ENCODE measurements around the gene LMBR1. TPM values are rescaled to one million over a fixed set of nuclear protein-coding genes. Genes with fewer than 3 reads are reported as not detected.

LMBR1 gene
- total RNA-seq, 4 donors from 2014 or later: 52.2 to 79.9 (median 62.5) TPM

GRCh38 chr7:156832195-156832877, 60.6 kb downstream of the LMBR1 start:
- no peak for TF ChIP-seq CTCF (IDR thresholded peaks at IDR 0.05; ENCODE audit: low read depth)

- no peak for TF ChIP-seq CTCF (IDR thresholded peaks at IDR 0.05; ENCODE audit: low read depth)
Observed at GRCh38 chr7:156829669-156830336, 63.2 kb downstream of the LMBR1 start.

DNA sequence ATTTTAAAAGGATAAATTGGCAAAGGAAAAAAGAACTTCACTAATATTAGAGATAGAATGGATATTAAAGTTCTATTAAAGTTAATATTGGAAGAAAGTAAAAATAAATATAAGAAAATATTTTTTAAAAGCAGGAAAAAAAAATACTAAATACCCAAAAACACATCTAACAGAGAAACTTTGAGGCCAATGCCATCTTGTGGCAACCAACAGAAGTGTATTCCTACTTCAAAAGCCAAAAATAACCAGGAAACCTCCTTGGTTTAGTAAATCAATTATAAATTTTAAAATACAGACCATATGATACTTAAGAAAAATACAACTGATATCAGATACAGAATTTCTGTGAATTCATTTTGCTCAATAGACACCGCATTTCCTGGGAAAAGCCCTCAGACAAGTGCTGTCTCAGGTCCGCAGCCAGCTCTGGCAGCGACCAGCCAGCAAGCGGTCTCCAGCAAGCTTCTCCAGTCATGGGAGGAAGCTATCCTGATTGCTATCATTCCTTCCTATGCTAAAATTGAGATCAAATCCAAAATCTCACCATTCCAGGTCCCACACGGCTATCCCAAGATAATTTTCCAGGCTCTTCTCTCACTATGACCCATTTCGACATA, 65.3 kb downstream of the LMBR1 start:
- no peak for TF ChIP-seq CTCF (IDR thresholded peaks at IDR 0.05; ENCODE audit: low read depth)

DNA sequence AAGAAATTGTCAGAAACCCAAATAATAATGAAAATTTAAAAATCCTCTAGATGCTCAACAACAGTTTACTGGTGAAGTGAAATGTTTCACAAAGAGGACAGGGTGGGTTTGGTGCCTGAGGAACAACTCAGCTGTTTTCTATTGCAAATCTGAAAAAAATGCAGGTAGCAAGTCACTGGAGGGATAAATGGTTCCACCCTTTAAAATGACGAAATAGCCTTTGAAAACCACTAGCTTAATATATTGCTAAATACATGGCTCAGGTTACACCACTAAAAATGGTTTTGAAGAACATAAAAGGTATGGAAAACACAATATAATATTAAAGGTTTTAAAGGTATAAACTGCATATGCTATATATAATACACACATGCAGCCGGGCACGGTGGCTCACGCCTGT, 69.5 kb downstream of the LMBR1 start:
- TF ChIP-seq CTCF (IDR thresholded peaks at IDR 0.05; ENCODE audit: low read depth): no peak

- no peak for TF ChIP-seq CTCF (IDR thresholded peaks at IDR 0.05; ENCODE audit: low read depth)
Observed at GRCh38 chr7:156820445-156821063, 72.4 kb downstream of the LMBR1 start.

GRCh38 chr7:156819733-156820295, 73.2 kb downstream of the LMBR1 start:
- no peak for TF ChIP-seq CTCF (IDR thresholded peaks at IDR 0.05; ENCODE audit: low read depth)

DNA sequence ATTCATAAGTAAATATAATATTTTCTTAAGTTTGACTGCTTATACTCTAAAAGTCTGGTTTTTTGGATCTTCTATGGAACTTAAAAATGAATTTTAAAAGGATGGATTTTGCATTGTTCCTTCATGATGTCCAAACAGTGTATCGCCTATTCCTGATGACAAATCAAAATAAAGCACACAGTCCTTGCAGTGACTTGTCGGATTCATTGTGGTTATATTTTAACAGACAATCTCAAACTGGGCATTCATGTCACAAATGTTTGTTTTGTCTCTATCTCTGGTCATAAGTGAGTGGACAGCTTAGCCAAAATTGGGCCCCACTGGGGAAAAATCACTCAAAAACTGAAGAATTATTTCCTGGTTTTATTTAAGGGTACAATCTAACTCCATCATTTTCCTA, 74.8 kb downstream of the LMBR1 start:
- TF ChIP-seq CTCF (IDR thresholded peaks at IDR 0.05; ENCODE audit: low read depth): no peak
